ENCODE measurements around the gene TBRG1. TPM values are rescaled to one million over a fixed set of nuclear protein-coding genes. Genes with fewer than 3 reads are reported as not detected.

The TBRG1 gene
- total RNA-seq, 1 donor from 2014 or later = 44.9 TPM

DNA sequence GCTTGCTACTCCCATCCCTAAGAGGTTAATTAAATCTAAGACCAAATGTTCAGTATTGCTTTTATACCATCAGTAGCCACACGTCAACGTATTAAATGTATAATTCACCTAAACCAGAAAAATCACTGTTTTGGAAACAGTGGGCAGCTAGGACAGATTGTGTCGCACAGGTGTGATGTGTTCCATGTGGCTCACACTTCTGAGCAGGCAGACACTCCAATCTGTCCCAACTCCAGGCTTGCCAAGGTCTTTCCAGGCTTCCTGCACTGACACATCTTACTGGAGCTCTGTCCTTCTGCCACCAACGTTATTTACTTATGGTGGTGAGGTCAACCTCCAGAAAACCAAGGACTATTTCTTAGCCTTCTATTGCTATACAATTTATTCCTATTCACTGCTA, 39.4 kb downstream of the TBRG1 start:
- Histone ChIP-seq H3K27ac (no peak overlapping the region), H3K9me3 (no peaks in the 10 kb centered on the region), H3K36me3 (peaks cover 19% of the 10 kb centered on the region), H3K27me3 (no peaks in the 10 kb centered on the region), H3K4me3 (no peak overlapping the region), H3K4me1 (no peaks in the 10 kb centered on the region)
- intact Hi-C loops (cut with DNase I) = no loop called here
- DNase-seq (no peak), ATAC-seq (no peak)
- TF ChIP-seq, protein P1, sequence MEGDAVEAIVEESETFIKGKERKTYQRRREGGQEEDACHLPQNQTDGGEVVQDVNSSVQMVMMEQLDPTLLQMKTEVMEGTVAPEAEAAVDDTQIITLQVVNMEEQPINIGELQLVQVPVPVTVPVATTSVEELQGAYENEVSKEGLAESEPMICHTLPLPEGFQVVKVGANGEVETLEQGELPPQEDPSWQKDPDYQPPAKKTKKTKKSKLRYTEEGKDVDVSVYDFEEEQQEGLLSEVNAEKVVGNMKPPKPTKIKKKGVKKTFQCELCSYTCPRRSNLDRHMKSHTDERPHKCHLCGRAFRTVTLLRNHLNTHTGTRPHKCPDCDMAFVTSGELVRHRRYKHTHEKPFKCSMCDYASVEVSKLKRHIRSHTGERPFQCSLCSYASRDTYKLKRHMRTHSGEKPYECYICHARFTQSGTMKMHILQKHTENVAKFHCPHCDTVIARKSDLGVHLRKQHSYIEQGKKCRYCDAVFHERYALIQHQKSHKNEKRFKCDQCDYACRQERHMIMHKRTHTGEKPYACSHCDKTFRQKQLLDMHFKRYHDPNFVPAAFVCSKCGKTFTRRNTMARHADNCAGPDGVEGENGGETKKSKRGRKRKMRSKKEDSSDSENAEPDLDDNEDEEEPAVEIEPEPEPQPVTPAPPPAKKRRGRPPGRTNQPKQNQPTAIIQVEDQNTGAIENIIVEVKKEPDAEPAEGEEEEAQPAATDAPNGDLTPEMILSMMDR (IDR thresholded peaks at IDR 0.05) = no peak

DNA sequence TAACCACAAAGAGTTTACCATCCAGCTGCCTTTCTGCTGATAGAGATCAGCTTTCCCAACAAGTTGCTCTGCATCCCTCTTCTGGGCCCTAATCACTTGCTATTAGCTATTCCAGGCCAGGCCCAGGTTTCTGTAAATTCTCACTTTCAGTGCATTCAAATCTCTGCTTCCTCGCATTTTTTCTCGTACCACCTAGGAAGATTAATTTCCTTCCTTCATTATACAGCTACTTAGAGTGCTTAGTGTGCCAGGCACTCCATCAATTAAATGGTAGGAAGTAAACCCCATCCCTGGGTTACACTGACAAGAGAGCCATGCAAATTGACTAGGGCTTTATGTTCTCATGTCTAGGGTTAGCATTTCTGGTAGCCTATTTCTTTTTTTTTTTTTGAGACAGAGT, 41.2 kb downstream of the TBRG1 start:
- H3K4me1 ChIP-seq = no peaks in the 10 kb centered on the region
- TF ChIP-seq, protein P1 (IDR thresholded peaks at IDR 0.05) = no peak
- DNase-seq = no peak
- intact Hi-C loops (cut with DNase I) = no loop called here
- H3K9me3 ChIP-seq = no peaks in the 10 kb centered on the region
- H3K36me3 ChIP-seq = peaks cover 22% of the 10 kb centered on the region
- no peaks in the 10 kb centered on the region for H3K27me3 ChIP-seq
- no peak for ATAC-seq
- H3K27ac ChIP-seq = no peak overlapping the region
- no peak overlapping the region for H3K4me3 ChIP-seq

DNA sequence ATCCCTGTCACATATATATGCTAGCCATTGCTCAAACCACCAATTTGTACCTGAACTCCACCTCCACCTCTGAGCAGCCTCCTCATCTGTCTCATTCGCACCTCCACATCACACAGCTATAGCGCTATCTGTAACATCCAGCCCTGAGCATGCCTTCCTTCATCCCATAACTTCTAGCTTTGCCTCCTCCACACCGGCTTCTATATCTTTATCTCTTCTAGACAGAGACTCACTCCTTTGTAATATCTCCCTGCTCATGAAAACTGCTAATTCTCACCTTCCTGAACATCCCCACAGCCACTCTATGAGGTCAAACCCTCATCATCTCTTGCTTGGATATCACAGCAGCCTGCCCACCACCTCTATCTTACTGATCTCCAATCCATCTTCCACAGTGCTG, 44.9 kb downstream of the TBRG1 start:
- TF ChIP-seq, protein P1 (IDR thresholded peaks at IDR 0.05) = no peak
- ATAC-seq (no peak), DNase-seq (no peak)
- Histone ChIP-seq H3K4me1 (peaks cover 1% of the 10 kb centered on the region), H3K9me3 (no peaks in the 10 kb centered on the region), H3K4me3 (no peak overlapping the region), H3K27ac (no peak overlapping the region), H3K27me3 (no peaks in the 10 kb centered on the region), H3K36me3 (peaks cover 22% of the 10 kb centered on the region)
- intact Hi-C loops (cut with DNase I) = no loop called here

DNA sequence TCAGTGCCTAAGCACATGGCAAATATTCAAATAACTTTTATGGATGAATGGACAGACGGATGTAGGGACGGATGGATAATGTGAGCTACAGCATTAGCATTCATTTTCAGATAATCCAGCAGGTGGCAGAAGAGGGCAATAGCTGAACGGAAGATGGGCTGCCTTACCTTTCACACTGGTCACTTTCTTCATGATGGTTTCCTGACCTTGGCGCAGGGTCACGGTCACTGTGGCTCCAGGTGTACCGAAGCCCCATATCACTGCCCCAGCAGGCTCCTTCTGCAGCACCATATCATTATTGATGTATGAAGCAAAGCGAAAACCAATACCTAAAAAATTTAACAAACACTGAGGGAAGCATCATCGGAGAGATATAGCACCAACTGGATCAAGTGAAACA, 46.5 kb downstream of the TBRG1 start:
- peak; percentile 58 for ATAC-seq
- no peak overlapping the region for H3K4me3 ChIP-seq
- H3K36me3 ChIP-seq = peaks cover 20% of the 10 kb centered on the region
- H3K27me3 ChIP-seq = no peaks in the 10 kb centered on the region
- intact Hi-C loops (cut with DNase I) = no loop called here
- H3K9me3 ChIP-seq = no peaks in the 10 kb centered on the region
- TF ChIP-seq, protein P1 (IDR thresholded peaks at IDR 0.05) = peak; percentile 86
- H3K4me1 ChIP-seq = peaks cover 7% of the 10 kb centered on the region
- DNase-seq = no peak
- no peak overlapping the region for H3K27ac ChIP-seq

DNA sequence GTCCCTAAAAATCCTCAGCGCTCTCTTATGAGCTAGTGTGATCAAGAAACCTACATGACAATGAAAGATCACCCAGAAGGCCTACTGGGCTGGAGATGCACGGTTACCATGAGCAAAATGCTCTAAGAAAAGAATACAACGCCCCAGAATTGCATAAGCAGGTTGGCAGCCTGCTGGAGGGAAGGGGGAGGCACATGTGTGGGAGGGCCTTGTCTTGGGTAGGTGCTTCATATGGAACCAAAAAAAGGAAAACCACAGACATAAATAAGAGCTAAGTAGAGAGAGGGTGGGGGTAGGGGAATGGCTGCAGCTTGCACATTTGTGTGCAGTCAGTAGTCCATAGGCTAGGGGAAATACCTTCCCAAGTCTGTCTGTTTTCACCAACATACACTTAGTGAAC, 48.1 kb downstream of the TBRG1 start:
- H3K27ac ChIP-seq = no peak overlapping the region

More for the DNA sequence above, 48.1 kb downstream of the TBRG1 start:
- Histone ChIP-seq H3K9me3 (no peaks in the 10 kb centered on the region), H3K4me3 (no peak overlapping the region), H3K4me1 (peaks cover 15% of the 10 kb centered on the region), H3K27me3 (no peaks in the 10 kb centered on the region), H3K36me3 (peaks cover 6% of the 10 kb centered on the region)
- TF ChIP-seq, protein P1 (IDR thresholded peaks at IDR 0.05) = no peak
- ATAC-seq = no peak
- DNase-seq = no peak
- intact Hi-C loops (cut with DNase I) = loop anchor here (5.0 kb wide), 1 partner anchor 77 kb away; no protein-coding TSS in a partner anchor

Measured in upper lobe of right lung (tissue), 1 donor.